OCI-LY7 (cell line): ENCODE results near the gene SLC11A2. TPM values are rescaled to one million over a fixed set of nuclear protein-coding genes. Genes with fewer than 3 reads are reported as not detected.

Source experiments
- BruUV-seq: library from RNA; stranded (reverse); fragments of 400-500 nt; replicated peaks from 2 replicates; lab custom pipeline; 2021; lab: Mats Ljungman, UMichigan
- CTCF ChIA-PET: fragments of 300-600 bp; sonication (Branson Sonifier 250); formaldehyde crosslinking; loops from one replicate; lab custom pipeline; 2022; ENCODE audit warnings: antibody characterized with exemption; ENCODE audit not compliant: unreplicated experiment; lab: Charles Lee
- POLR2A ChIA-PET: fragments of 300-600 bp; sonication (Branson Sonifier 250); formaldehyde crosslinking; loops from one replicate; lab custom pipeline; 2022; ENCODE audit warnings: antibody characterized with exemption; lab: Charles Lee
- DNase-seq: peaks from one replicate; pipeline ENCODE4 v3.0.0-alpha.2; 2015; ENCODE audit warnings: low spot score
- H2AFZ ChIP-seq: fragments of 200-600 bp; sonication (generic), shearing (Covaris generic); 2 replicates; pipeline ENCODE4 v1.6.1; 2014; ENCODE audit warnings: mild to moderate bottlenecking, antibody characterized with exemption, low read length, moderate library complexity
- H3K27ac ChIP-seq: fragments of 200-600 bp; sonication (generic); 2 replicates; pipeline ENCODE4 v1.5.1; 2014; ENCODE audit warnings: mixed run types, low read depth, mild to moderate bottlenecking, moderate library complexity, low read length, inconsistent platforms; ENCODE audit not compliant: poor library complexity, severe bottlenecking
- H3K36me3 ChIP-seq: fragments of 200-600 bp; sonication (generic); 2 replicates; pipeline ENCODE4 v1.6.1; 2014; ENCODE audit warnings: mild to moderate bottlenecking, antibody characterized with exemption, low read length, moderate library complexity, mixed read lengths; ENCODE audit not compliant: insufficient read depth
- H3K4me1 ChIP-seq: fragments of 200-600 bp; sonication (generic); 2 replicates; pipeline ENCODE4 v1.5.1; 2014; ENCODE audit warnings: mild to moderate bottlenecking, low read length; ENCODE audit not compliant: insufficient read depth, poor library complexity, severe bottlenecking
- H3K4me2 ChIP-seq: fragments of 200-600 bp; sonication (generic); 2 replicates; pipeline ENCODE4 v1.6.1; 2014; ENCODE audit warnings: mild to moderate bottlenecking, low read length
- H3K4me3 ChIP-seq: fragments of 200-600 bp; sonication (generic); 2 replicates; pipeline ENCODE4 v1.5.1; 2014; ENCODE audit warnings: mild to moderate bottlenecking, low read depth, low read length; ENCODE audit not compliant: poor library complexity, severe bottlenecking
- H3K79me2 ChIP-seq: fragments of 200-600 bp; sonication (generic); 2 replicates; pipeline ENCODE4 v1.6.1; 2016; ENCODE audit warnings: low read depth, mild to moderate bottlenecking, low read length, moderate library complexity, mixed read lengths; ENCODE audit not compliant: insufficient read depth
- H3K9me2 ChIP-seq: fragments of 200-600 bp; sonication (generic); 2 replicates; pipeline ENCODE4 v1.6.1; 2016; ENCODE audit warnings: mild to moderate bottlenecking, low read length, mixed read lengths; ENCODE audit not compliant: insufficient read depth
- H3K9me3 ChIP-seq: fragments of 200-600 bp; sonication (generic); 2 replicates; pipeline ENCODE4 v1.6.1; 2014; ENCODE audit warnings: mild to moderate bottlenecking, mixed run types, low read length, mixed read lengths
- H4K20me1 ChIP-seq: fragments of 200-600 bp; sonication (generic); 2 replicates; pipeline ENCODE4 v1.6.1; 2014; ENCODE audit warnings: mild to moderate bottlenecking, antibody characterized with exemption, low read length, moderate library complexity, mixed read lengths; ENCODE audit not compliant: insufficient read depth
- EZH2phosphoT487 ChIP-seq: fragments of 200-600 bp; sonication (generic); IDR thresholded peaks from 2 replicates; pipeline ENCODE4 v1.6.1; 2018; ENCODE audit warnings: low read depth, borderline replicate concordance, mild to moderate bottlenecking, mixed run types, antibody characterized with exemption, low read length, moderate library complexity, mixed read lengths
- intact Hi-C: fragments of 100-400 bp; cut with micrococcal nuclease; formaldehyde crosslinking; loops from one replicate; pipeline ENCODE4 v1.10.0; 2022; ENCODE audit not compliant: unreplicated experiment
- total RNA-seq, 2 experiments: library from RNA; depleted of rRNA in 1 of 2; stranded (reverse); fragments of >200 nt in 1 of 2; shearing (Covaris generic) in 1 of 2; gene quantifications; 2 replicates each; pipeline ENCODE4 v1.2.3, GENCODE V29; 2014 to 2022
- TF ChIP-seq, protein P1 (sequence below): fragments of 200-600 bp; sonication (generic); conservative IDR thresholded peaks from 2 replicates; pipeline ENCODE4 v1.5.1; 2014; ENCODE audit warnings: mild to moderate bottlenecking, antibody characterized with exemption, low read length, moderate library complexity, mixed read lengths

The SLC11A2 gene
- total RNA-seq, 2 experiments from 2014 or later: 35.0 to 43.6 TPM

DNA sequence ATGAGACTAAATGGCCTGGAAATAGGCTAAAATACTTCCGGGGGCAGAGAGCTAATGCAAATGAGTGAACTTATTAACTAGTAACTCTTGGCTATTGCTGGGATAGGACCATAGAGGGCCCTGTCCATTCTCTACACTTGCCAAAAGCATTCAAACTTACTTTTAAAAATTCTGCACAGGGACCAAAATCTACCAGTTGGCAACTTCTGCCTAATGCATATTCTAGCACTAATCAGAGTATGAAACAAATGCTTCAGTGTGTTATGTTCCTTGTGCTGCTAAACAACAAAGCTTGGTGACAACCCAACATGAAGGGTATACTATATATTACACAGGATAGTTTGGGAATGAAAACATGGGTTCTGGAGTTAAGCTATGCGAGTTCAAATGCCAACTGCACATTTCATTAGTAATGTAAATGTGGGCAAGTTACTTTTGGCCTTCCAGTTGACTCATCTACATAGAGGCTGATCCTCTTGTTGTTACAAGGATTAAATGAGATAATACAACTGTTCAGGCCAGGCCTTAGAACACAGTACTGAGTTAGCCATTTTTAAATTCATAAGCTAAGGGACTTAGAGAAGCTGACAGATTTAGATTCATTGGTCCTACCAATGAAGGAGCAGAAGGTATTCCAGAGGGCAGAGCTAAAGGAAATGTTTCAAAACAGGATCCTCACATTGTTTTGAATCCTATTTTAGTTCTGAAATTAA, 41.4 kb downstream of the SLC11A2 start:
- POLR2A ChIA-PET: interaction anchor here (0.5 to 1.6 kb wide), 13 partner anchors 10 to 321 kb away, joined by 3 to 8 read pairs (median 4); partner anchors contain the start of gene ATF1
- intact Hi-C loops: no loop called here

DNA sequence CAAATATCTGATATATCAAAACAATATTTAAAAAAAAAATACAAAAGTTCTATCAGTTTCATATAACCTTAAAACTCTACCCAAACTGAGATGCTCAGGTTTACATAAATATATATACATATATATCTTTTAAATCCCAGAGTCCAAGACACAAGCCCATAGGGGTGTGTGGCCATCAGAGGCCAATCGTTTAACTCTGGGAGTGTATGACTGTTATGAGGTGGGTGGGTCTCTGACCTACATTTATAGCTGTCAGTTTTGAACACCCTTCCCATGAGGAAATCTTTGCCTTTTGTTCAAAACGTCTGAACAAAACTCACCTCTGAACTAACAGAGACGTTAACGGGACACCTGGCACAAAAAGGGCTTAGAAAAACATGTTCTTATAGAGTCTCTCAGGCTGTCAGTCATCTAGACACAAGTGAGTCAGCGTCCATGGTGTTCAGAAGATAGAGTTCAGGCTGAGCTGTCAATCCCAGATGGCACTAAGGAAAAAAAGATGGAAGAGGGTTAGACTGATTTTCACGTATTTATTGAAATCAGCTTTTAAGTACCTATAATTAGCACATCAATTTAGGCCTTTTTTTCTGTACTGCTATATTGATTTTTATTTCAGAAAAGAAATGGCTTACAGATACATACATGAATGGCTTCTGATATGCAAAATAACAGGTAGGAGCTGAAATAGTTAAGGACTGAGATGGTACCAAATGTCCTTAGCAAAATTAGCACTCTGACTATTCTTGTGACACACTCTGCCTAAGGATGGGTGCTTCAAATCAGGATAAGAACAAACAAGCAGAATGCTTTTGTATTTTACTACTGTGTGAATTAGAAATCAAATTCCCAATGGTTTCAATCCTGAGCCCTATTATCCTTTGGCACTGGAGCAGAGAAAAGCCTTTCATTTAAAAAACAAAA, 44.6 kb downstream of the SLC11A2 start:
- no TSS peak for BruUV-seq
- Histone ChIP-seq H3K4me1 (no peaks in the 10 kb centered on the region), H3K9me3 (no peaks in the 10 kb centered on the region), H2AFZ (no peak overlapping the region), H3K27ac (no peak overlapping the region), H3K79me2 (no peaks in the 10 kb centered on the region), H3K4me2 (no peak overlapping the region), H3K4me3 (no peak overlapping the region), H3K36me3 (peaks cover 6% of the 10 kb centered on the region; the same call in 1 of the 2 replicates), H3K9me2 (no peaks in the 10 kb centered on the region), H4K20me1 (no peaks in the 10 kb centered on the region)
- CTCF ChIA-PET: no interaction called here
- no peak for DNase-seq
- intact Hi-C loops: no loop called here
- POLR2A ChIA-PET: interaction anchor here (0.6 kb wide), 1 partner anchor 235 kb away, joined by 3 read pairs; no protein-coding TSS in a partner anchor
- TF ChIP-seq, protein P1, sequence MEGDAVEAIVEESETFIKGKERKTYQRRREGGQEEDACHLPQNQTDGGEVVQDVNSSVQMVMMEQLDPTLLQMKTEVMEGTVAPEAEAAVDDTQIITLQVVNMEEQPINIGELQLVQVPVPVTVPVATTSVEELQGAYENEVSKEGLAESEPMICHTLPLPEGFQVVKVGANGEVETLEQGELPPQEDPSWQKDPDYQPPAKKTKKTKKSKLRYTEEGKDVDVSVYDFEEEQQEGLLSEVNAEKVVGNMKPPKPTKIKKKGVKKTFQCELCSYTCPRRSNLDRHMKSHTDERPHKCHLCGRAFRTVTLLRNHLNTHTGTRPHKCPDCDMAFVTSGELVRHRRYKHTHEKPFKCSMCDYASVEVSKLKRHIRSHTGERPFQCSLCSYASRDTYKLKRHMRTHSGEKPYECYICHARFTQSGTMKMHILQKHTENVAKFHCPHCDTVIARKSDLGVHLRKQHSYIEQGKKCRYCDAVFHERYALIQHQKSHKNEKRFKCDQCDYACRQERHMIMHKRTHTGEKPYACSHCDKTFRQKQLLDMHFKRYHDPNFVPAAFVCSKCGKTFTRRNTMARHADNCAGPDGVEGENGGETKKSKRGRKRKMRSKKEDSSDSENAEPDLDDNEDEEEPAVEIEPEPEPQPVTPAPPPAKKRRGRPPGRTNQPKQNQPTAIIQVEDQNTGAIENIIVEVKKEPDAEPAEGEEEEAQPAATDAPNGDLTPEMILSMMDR: no peak
- no peak for TF ChIP-seq EZH2phosphoT487

More for the DNA sequence above, 41.4 kb downstream of the SLC11A2 start:
- no peak for TF ChIP-seq EZH2phosphoT487
- TF ChIP-seq, protein P1: no peak
- Histone ChIP-seq H3K4me2 (no peak overlapping the region), H3K79me2 (no peaks in the 10 kb centered on the region), H4K20me1 (no peaks in the 10 kb centered on the region), H3K27ac (no peak overlapping the region), H3K9me2 (no peaks in the 10 kb centered on the region), H2AFZ (no peak overlapping the region), H3K4me1 (no peaks in the 10 kb centered on the region), H3K9me3 (no peaks in the 10 kb centered on the region), H3K36me3 (peaks cover 25% of the 10 kb centered on the region; the same call in 1 of the 2 replicates), H3K4me3 (no peak overlapping the region)
- no peak for DNase-seq
- no TSS peak for BruUV-seq
- CTCF ChIA-PET: no interaction called here
